HT-29 (cell line): Measurements from ENCODE around the gene MCRIP2. TPM values are rescaled to one million over a fixed set of nuclear protein-coding genes. Genes with fewer than 3 reads are reported as not detected.
"Not testable (repeated sequence)": the region's sequence is repeated elsewhere in the genome, so short reads cannot be mapped to it uniquely, and the experiment has no call there.

Experiments used
- DNase-seq: peaks from one replicate; pipeline ENCODE4 v3.0.0-alpha.2; 2015; ENCODE audit warnings: low spot score
- total RNA-seq: library from RNA; depleted of rRNA; stranded (reverse); fragments of >200 nt; shearing (Covaris generic); gene quantifications from 2 replicates; pipeline ENCODE4 v1.2.3, GENCODE V29; 2014

Gene MCRIP2
- total RNA-seq, 1 experiment from 2014 or later: 198 TPM

- DNase-seq: peak; percentile 69
Measured at GRCh38 chr16:680967-681745, 39.5 kb downstream of the MCRIP2 start.

DNA sequence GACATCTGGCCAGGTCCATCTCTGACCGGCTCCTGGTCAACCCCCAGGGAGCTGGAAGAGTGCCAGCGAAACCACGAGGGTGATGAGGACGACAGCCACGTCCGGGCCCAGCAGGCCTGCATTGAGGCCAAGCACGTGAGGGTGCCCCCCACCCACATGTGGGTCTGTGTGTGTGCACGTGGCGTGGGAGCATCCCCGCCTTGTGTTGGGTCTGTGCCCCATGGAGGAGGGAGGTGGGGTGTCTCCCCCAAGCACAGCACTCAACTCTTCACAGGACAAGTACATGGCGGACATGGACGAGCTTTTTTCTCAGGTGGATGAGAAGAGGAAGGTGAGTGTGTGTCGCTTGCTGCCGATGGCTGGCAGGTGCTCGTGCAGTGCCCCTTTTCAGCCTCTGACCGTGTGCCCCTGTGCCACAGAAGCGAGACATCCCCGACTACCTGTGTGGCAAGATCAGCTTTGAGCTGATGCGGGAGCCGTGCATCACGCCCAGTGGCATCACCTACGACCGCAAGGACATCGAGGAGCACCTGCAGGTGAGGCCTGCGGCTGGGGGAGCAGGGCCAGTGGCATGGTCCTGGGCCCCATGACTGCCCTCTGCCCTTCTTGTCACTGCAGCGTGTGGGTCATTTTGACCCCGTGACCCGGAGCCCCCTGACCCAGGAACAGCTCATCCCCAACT, 40.3 kb downstream of the MCRIP2 start:
- DNase-seq: no peak

DNA sequence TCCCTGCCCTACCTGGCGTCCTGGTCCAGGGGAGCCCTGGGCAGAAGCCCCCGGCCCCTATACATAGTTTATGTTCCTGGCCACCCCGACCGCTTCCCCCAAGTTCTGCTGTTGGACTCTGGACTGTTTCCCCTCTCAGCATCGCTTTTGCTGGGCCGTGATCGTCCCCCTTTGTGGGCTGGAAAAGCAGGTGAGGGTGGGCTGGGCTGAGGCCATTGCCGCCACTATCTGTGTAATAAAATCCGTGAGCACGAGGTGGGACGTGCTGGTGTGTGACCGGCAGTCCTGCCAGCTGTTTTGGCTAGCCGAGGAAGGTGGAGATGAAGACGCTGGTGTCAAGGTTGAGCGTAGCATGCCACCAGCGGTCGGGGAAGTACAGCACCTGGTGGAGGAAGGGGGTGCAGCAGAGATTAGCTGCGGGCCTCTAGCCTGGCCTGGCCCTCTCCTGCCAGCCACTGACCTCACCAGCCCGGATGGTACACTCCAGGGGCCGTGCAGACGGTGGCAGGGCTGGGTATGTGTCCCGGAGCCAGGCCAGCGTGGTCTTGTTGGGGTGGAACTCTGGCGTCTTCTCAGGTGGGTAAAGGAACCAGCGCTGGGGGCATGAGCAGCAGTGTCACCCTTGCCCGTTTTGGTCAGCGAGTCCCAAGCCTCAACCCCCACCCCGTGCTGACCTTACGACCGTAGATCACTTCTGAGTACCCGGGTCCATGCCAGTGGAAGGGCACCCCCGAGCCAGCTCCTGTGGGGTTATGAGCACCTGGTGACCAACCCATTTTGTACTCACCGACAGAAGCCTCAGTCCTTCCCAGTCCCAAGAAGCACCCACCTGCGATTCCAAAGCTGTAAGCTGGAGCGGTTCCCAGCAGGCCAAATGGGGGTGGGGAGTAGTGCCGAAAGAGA, 41.1 kb downstream of the MCRIP2 start:
- DNase-seq: no peak

- peak; percentile 60 for DNase-seq
Measured at GRCh38 chr16:683396-684070, 41.9 kb downstream of the MCRIP2 start.

GRCh38 chr16:684071-684794, 42.6 kb downstream of the MCRIP2 start, which contains the start of gene JMJD8:
Gene JMJD8 (minus strand): TSS chr16:684334. CDS start chr16:684319, 15 bp downstream.
- peak; percentile 94 for DNase-seq

- no peak for DNase-seq
Measured at GRCh38 chr16:684961-685696, 43.5 kb downstream of the MCRIP2 start.

GRCh38 chr16:685967-686366, 44.3 kb downstream of the MCRIP2 start:
- DNase-seq: peak; percentile 76

DNA sequence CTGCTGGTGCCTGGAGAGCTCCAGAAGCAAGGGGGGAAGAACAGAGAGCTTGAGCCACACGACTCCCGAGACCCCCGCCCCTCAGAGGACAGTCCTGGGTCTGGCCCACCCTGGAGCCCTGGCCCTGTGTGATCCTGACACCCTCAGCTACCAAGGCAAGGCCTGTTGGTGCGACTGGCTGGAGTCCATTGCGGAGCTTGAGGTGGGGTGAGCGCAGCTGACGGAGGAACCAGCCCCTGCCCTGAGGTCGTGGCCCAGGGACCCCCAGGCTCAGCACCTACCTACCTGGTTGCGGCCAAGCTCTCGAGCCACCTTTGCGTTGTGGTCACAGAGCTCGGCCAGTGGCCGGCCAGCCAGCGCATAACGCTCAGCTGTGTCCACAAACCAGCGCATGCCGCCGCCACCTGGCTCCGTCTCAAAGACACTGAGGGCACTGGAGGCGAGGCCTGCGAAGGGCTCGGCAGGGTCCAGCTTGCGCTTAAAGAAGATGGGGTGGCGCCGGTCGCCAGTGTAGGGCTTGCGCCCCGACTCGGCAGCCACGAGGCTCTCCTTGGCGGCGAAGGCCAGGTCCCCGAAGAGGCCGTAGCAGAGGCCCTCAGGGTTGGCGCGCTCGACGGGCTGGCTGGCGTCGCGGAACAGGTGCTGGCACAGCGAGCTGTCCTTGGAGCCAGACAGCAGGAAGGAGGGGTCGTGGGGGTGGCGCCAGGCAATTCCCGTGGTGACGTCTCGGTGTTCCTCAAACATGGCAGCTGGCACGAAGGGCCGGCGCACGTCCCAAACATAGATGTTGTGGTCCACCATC, 45.0 kb downstream of the MCRIP2 start:
- DNase-seq: no peak

- no peak for DNase-seq
Measured at GRCh38 chr16:687499-687898, 45.9 kb downstream of the MCRIP2 start.

GRCh38 chr16:689175-689897, 47.7 kb downstream of the MCRIP2 start:
- DNase-seq: no peak

DNA sequence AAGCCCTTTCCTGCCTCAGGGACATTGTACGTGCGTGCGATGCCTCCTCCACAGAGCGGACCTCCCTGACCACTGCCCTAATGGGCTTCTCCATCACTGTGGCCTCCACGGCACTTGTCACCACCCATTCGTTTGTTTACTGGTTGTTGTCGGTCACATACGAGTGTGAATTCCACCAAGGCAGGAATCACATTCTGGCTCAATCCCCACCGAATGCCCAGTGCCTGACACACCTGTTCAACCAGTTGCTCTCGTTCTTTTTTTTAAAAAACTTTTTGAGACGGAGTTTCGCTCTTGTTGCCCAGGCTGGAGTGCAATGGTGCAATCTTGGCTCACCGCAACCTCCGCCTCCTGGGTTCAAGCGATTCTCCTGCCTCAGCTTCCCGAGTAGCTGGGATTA, 49.6 kb downstream of the MCRIP2 start:
- not testable (repeated sequence) for DNase-seq

GRCh38 chr16:692356-693108, 50.9 kb downstream of the MCRIP2 start:
- DNase-seq: no peak

GRCh38 chr16:693364-693763, 51.7 kb downstream of the MCRIP2 start:
- no peak for DNase-seq

GRCh38 chr16:693766-694165, 52.1 kb downstream of the MCRIP2 start:
- no peak for DNase-seq

DNA sequence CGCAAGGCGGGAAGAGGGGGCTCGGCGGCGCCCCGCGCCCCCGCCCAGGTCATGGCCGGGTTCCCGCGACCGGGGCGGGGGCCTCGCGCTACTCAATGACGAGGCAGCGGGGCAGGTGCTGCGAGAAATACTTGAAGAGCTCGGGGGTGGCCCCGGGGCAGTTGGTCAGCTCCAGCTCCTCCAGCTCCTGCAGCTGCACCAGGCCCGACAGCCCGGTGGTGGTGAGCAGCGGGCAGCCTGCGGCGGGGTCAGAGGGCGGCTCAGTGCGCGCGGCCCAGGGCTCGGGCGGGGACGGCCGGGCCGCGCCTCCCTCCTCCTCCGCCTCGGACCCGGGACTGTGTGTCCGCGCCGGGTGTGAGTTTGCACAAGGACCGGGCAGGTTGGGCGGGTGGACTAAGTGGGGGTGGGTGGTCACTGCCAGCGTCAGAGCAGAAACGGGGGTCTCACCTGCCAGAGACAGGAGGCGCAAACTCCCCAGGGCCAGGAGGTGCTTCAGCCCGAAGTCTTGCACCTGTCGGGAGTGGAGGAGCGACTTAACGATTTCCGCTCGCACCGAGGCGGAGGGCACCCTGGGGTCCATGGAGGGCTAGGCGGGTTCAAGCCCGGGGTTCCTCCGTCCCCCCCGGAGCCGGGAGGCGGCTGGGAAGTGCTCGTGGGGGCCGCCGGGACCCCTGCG, 52.7 kb downstream of the MCRIP2 start:
- DNase-seq: no peak

DNA sequence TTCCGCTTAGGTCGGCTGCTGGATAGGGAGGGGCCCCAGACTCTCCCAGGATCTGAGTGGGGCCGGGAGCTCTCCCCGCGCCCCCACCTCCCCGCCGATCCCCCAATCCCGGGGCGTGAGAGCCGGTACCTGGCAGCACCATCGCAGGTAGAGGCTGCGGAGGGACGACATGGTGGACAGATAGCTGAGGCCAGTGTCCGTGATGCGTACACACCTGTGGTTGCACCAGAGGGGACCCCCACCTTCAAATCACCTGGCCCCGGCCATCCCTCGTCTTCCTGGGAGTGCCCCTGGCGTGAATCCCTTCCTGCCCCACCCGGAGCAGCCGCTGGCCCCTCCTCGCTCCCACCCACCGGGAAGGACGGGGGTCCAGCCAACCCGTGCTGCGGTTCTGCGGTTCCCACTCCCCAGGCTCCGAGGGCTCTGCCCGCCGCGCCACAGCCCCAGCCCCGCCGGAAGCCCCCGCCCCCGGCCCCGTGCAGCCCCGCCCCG, 53.3 kb downstream of the MCRIP2 start:
- no peak for DNase-seq
